ENCODE data around the gene ZKSCAN2.

The ZKSCAN2 gene

DNA sequence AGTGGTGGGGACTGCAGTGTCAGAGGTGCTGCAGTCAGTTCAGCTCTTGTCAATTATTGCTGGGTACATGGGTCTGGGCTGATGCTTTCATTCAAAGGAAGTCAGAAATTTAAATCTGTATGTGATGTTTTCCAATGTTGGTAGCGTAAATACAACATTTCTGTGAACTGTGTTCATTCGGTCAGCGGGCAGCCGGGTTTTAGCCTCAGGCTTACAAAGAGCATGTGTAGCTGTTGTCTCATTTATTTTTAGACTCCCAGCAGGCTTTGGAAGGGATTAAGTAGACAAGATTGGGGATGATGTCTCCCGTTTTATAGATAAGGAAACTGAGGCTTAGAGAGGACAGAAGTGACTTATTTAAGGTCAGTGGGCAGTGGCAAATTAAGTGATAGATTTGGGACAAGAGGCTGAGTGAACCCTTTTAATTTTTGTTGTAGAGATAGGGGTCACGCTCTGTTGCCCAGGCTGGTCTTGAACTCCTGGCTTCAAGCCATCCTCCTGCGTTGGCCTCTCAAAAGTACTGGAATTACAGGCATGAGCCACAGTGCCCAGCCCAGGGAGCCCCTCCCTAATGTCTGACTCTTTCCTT, 32.8 kb downstream of the ZKSCAN2 start:
- DNase-seq (ENCODE audit: low read depth, low spot score): no peak

DNA sequence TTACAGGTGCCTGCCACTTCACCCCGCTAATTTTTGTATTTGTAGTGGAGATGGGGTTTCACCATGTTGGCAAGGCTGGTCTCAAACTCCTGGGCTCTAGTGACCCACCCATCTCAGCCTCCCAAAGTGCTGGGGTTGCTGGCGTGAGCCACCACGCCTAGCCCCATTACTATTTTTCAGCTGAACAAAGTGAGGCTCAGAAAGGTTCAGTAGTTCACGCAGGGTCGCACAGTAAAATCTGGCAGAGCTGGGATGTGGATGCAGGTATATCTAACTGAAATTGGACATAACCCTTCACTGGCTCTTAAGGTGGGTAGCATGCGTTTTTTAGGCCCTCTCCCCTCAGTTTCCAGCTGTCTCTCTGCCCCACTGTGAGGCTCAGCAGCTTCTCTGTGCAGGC, 33.7 kb downstream of the ZKSCAN2 start:
- no peak for DNase-seq (ENCODE audit: low read depth, low spot score)

DNA sequence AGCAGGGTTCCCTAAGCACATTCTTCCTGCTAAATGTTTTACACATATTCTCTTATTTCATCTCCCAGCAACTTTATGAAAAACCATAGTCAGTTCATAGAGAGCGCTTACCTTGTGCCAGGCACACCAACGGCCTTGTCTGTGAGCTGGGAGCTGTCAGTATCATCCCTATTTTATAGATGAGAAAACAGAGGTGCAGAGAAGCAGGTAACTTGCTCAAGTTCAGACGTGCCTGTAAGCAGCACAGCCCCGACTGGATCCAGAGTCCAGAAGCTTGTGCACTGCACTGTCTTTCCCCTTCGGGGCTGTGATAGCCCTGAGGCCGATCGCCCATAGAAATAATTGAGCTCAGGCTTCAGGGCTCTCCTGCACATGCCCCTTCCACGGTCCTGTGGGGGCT, 34.7 kb downstream of the ZKSCAN2 start:
- no peak for DNase-seq (ENCODE audit: low read depth, low spot score)

DNA sequence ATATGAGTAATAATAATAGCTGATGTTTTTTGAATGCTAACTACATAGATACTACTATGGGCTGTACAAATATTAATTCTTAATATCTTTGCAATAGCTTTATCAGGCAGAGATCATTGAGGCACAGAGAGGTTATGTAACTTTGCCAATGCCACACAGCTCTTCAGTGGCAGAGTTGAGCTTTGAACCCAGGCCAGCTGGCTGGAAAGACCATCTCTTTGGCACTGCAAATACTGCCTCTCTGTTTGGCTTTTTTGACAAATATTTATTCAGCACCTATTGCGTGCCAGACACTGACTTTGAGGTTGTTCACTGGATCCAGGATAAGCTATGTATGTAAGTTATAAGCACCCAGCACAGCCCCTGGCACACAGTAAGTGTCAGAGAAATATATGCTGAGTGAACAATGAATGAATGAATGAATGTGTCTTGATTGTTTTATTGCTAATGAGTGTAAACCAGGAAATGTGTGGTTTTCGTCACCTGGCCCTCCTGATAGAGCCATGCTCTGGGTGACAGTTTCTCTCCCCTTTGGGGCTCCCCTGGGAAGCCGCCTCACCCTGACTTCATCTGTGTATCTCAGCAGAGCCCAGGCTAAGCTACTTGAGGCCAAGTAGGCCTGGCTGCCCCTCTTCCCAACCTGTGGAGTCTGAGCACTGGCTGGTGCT, 38.4 kb downstream of the ZKSCAN2 start:
- no peak for DNase-seq (ENCODE audit: low read depth, low spot score)

DNA sequence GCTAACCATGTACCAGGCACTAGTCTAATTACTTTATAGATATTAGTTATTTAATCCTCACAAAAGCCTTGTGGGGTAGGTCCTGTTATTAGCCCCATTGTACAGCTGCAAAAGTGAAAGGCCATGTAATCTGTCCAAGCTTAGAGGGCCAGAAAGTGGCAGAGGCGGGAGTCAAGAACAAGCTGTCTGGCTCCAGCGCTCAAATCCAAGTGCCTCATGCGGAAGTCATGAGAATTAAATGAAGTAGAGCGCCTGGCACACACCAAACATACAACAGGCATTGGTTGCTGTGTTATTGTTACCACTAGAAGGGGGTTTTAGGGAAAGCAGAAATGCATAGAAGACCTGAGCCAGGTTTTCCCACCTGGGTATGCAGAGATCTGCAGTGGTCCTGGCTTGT, 39.7 kb downstream of the ZKSCAN2 start:
- DNase-seq (ENCODE audit: low read depth, low spot score): no peak

DNA sequence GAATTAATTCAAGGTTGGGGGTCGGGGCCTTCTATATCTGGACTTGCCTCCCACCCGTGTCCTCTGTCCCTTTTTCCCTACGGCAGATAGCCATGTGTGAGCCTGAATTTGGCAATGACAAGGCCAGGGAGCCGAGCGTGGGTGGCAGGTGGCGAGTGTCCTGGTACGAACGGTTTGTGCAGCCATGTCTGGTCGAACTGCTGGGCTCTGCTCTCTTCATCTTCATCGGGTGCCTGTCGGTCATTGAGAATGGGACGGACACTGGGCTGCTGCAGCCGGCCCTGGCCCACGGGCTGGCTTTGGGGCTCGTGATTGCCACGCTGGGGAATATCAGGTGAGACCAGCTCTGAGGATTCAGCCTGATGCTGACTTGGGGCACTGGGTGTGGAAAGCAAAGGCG, 40.5 kb downstream of the ZKSCAN2 start:
- DNase-seq (ENCODE audit: low read depth, low spot score): no peak

DNA sequence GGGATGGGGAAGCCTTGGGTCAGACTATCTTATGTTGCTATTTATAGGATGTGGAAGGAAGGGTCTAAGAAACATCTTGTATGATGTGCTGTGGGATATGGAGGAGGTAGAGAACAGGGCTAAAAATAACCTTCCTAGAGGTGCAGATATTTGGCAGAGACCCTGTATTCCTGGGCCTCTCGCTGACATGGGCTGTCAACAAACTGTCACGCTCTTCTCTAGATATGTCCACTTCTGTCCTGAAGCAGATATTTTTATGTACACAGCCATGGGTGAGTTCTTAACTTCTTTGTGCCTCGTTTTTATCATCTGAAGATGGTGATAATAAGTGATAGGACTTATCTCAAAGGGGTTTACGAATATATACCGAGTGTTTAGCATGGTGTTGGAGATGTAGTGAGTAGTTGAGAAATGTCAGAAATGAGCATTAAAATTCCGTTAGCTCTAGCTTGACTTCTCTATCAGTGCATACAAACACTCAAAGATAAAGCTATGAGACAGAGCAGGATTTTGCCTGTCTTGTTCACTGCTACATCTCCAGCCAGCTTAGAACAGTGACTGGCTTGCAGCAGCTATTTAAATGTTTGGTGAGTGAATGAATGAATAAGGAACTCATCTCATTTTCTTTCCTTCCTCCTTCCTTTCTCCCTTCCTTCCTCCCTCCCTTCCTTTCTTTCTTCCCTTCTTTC, 43.8 kb downstream of the ZKSCAN2 start:
- no peak for DNase-seq (ENCODE audit: low read depth, low spot score)

DNA sequence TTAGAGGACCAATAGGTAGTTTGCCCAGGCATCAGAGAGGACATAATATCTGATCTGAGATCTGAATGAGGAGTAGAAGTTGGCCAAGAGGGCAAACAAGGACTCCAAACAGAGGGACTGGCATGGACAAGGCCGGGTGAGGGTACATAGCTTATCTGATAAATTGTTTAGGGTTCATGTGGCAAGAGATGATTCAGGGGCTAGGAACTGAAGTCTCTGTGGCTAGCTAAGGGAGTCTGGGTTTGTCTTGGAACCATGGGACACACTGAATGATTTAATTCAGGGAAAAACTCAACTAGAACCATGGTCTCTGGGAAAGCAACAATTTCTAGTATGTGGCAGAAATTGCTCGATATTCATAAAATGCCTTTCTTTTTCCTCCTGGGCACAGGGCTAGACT, 45.0 kb downstream of the ZKSCAN2 start:
- no peak for DNase-seq (ENCODE audit: low read depth, low spot score)

DNA sequence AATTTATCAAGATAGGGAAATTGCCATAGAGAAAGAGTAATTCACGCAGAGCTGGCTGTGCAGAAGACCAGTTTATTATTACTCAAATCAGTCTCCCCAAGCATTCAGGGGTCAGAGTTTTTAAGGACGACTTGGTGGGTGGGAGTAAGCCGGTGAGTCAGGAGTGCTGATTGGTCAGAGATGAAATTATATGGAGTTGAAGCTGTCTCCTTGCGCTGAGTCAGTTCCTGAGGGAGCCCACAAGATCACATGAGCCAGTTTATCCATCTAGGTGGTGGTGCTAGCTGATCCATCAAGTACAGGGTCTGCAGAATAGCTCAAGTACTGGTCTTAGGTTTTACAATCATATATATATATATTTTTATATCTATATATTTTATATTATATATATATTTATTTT, 46.9 kb downstream of the ZKSCAN2 start:
- DNase-seq (ENCODE audit: low read depth, low spot score): no peak

DNA sequence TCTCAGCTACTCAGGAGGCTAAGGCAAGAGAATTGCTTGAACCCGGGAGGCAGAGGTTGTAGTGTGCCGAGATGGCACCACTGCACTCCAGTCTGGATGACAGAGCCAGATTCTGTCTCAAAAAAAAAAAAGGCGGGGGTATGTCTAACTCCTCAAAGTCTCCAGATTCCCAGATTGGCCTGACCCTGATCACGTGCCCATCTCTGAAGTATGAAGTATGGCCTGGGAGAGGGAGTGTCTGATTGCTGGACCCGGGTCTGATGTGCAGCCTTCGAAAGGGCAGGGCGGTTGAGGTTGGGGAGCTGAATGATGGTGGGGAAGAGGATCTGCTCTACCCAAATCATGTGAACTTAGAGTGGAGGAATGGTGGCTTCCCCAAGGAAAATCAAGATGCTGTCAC, 58.2 kb downstream of the ZKSCAN2 start:
- DNase-seq (ENCODE audit: low read depth, low spot score): no peak

DNA sequence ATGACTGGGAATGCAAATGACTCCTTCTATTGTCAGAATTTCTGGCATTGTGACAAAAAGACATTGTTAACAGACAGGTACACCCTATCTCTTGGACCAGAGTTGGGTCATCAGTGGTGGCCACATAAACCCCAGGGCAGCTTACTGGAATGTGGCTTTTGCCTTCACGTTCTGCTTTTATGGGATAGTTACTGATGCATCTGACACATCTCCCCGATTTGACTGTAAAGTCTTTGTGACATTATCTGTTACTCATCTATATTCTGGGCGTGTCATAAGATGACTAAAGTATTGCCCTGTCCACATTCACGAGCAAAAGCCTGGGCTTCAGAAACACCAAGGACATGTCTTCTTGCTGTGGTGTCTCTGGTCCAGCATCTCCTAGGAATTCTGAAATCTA, 59.6 kb downstream of the ZKSCAN2 start:
- DNase-seq (ENCODE audit: low read depth, low spot score): no peak

DNA sequence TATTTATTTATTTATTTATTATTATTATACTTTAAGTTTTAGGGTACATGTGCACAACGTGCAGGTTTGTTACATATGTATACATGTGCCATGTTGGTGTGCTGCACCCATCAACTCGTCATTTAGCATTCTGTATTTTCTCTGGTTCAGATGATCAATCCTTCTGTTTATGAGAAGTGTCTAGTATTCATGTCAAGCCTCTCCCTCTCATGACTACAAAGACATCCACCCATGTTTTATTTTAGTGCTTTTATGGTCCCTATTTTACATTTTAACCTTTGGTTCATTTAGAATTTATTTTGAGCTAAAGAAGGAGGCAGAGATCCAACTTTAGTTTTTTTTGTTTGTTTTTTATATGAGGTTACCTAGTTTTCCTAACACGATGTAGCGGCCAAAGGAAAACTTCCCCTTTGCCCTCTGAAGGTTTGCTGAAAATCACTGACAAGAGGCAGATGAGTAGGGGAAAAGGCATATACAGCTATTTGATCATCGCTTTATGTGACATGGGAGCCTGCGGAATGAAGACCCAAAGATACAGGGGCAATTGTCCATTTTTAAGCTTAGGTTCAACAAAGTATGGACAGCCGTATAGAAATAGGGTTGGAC, 63.3 kb downstream of the ZKSCAN2 start:
- no peak for DNase-seq (ENCODE audit: low read depth, low spot score)

DNA sequence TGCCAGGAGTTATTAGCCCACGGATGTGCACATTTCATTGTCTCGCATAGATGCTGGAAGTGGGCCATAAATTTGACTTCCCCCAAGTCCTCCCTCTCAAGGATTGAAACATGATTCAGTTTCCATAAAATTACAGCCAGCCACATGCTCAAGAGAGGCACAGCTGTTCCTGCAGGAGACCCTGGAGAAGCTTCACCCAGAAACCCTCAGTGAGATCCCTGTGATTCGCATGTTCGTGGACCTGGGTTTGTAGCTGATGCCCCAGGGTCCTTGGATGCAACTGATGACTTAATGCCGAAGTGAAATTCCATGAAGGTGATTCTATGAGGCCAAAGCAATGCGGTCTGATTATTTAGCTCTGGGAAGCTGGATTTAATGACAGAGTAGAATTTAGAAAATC, 65.5 kb downstream of the ZKSCAN2 start:
- DNase-seq (ENCODE audit: low read depth, low spot score): no peak

DNA sequence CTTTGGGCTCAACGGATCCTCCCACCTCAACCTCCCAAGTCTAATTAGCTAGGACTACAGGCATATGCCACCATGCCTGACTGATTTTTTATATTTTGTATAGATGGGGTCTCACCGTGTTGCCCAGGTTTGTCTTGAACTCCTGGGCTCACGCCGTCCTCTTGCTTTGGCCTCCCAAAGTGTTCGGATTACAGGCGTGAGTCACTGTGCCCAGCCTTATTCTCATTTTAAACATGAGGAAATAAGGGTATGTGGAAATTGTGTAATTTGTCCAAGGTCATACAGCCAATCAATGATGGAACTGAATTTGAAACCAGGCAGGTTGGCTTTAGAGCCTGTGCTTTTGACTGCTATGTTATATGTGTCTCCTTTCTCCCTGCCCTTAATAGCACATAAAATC, 68.3 kb downstream of the ZKSCAN2 start:
- DNase-seq (ENCODE audit: low read depth, low spot score): no peak

DNA sequence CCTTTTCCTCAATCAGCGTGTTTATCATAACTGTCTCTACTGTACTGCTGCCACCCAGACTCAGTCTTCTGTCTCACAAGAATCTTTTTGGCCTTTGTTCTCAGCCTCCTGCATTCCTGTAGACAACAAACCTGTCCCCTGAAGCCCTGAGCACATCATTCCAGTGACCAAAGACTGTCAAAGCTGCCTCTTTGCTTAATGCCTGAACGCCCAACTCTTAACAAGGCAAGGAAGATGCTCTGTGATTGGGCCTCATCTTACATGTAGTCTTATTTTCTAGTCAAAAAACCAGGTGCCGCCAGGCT, 70.2 kb downstream of the ZKSCAN2 start:
- DNase-seq (ENCODE audit: low read depth, low spot score): no peak
